Calu3 (cell line): ENCODE results near the gene RGS12. TPM values are rescaled to one million over a fixed set of nuclear protein-coding genes. Genes with fewer than 3 reads are reported as not detected.
A peak's percentile ranks its signal among the peaks of the same experiment; 100 is the strongest.

Experiments used
- BruUV-seq: library from RNA; stranded (reverse); fragments of 400-500 nt; replicated peaks from 2 replicates; lab custom pipeline; 2021; lab: Mats Ljungman, UMichigan
- CTCF ChIA-PET: fragments of 300-600 bp; sonication (Branson Sonifier 250); formaldehyde crosslinking; loops from one replicate; lab custom pipeline; 2022; ENCODE audit warnings: antibody characterized with exemption; lab: Charles Lee
- DNase-seq: peaks from one replicate; pipeline ENCODE4 v3.0.0; 2022
- H3K27ac Mint-ChIP-seq: one replicate; pipeline ENCODE4 v1.8.0; 2022; ENCODE audit warnings: mixed read lengths; ENCODE audit not compliant: unreplicated experiment
- H3K27me3 Mint-ChIP-seq: one replicate; pipeline ENCODE4 v1.8.0; 2022; ENCODE audit warnings: mixed read lengths; ENCODE audit not compliant: unreplicated experiment
- H3K36me3 Mint-ChIP-seq: one replicate; pipeline ENCODE4 v1.8.0; 2022; ENCODE audit warnings: mild to moderate bottlenecking, moderate library complexity, mixed read lengths; ENCODE audit not compliant: insufficient read depth, unreplicated experiment
- H3K4me1 Mint-ChIP-seq: one replicate; pipeline ENCODE4 v1.8.0; 2022; ENCODE audit warnings: mild to moderate bottlenecking, low read depth, mixed read lengths; ENCODE audit not compliant: unreplicated experiment
- H3K4me3 Mint-ChIP-seq: one replicate; pipeline ENCODE4 v1.8.0; 2022; ENCODE audit warnings: mild to moderate bottlenecking, low read depth, moderate library complexity, mixed read lengths; ENCODE audit not compliant: unreplicated experiment
- H3K9me3 Mint-ChIP-seq: one replicate; pipeline ENCODE4 v1.8.0; 2022; ENCODE audit warnings: low read depth, mixed read lengths; ENCODE audit not compliant: unreplicated experiment
- intact Hi-C: fragments of 100-400 bp; cut with micrococcal nuclease; formaldehyde crosslinking; loops from one replicate; pipeline ENCODE4 v1.10.0; 2022; ENCODE audit not compliant: unreplicated experiment
- total RNA-seq: library from RNA; stranded (reverse); gene quantifications from 2 replicates; pipeline ENCODE4 v1.2.3, GENCODE V29; 2022
- TF ChIP-seq, protein P1 (sequence below): fragments of 200-600 bp; IDR thresholded peaks from one replicate; pipeline ENCODE4 v1.8.0; 2022; ENCODE audit warnings: antibody characterized with exemption; ENCODE audit not compliant: unreplicated experiment

Gene RGS12
- total RNA-seq, 1 experiment from 2014 or later = 13.9 TPM

DNA sequence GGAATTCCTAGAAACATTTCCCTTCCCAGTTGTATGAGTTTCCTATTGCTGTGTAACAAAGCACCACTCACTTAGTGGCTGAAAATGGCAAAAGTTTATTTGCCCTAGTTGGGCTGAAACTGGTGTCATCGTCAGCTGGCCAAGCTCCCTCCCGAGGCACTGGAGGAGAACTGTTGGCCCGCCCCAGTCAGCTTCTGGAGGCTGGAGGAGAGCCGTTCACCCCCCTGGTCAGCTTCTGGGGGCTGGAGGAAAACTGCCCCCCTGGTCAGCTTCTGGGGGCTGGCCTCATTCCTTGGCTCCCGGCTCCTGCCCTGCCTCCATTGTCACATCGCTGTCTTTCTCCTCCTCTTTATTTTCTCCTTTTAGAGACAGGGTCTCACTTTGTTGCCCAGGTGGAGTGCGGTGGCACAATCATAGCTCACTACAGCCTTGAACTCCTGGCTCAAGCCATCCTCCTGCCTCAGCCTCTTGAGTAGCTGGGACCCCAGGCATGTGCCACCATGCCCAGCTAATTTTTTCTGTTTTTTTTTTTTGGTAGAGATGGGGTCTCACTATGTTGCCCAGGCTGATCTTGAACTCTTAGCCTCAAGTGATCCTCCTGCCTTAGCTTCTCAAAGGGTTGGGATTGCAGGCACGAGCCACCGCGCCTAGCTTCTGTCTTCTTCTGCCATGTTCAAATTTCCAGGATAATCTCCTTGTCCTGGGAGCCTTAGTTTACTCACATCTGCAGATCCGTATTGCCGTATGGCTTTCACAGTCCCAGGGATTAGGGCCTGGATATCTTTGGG lies 3.2 kb downstream of the RGS12 start:
- intact Hi-C loops = no loop called here
- H3K4me1 Mint-ChIP-seq = peaks cover 20% of the 10 kb centered on the region

DNA sequence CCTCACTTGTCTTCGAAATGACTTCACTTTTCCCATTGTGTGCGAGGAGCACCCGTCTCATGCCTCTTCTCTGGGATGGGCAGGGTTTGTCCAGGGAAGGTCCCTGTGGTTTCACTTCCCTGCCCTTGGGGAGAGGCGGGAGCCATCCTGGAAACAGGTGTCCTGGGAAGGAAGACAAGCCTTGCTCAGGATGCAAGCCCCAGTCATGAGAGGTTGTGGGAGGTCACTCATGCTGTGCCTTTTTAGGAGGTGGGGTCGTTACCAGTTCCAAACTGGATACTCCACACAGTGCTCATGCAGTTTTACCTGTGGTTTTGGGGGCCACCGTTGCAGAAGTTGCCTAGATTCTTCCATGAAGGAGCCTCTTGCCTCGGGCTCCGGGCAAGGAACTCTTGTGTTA lies 3.8 kb downstream of the RGS12 start:
- Mint-ChIP-seq H3K4me3 (no peak overlapping the region), H3K36me3 (peaks cover 13% of the 10 kb centered on the region), H3K9me3 (peaks cover 3% of the 10 kb centered on the region), H3K4me1 (peaks cover 15% of the 10 kb centered on the region), H3K27me3 (no peaks in the 10 kb centered on the region), H3K27ac (no peak overlapping the region)
- intact Hi-C loops = no loop called here
- no TSS peak for BruUV-seq
- TF ChIP-seq, protein P1, sequence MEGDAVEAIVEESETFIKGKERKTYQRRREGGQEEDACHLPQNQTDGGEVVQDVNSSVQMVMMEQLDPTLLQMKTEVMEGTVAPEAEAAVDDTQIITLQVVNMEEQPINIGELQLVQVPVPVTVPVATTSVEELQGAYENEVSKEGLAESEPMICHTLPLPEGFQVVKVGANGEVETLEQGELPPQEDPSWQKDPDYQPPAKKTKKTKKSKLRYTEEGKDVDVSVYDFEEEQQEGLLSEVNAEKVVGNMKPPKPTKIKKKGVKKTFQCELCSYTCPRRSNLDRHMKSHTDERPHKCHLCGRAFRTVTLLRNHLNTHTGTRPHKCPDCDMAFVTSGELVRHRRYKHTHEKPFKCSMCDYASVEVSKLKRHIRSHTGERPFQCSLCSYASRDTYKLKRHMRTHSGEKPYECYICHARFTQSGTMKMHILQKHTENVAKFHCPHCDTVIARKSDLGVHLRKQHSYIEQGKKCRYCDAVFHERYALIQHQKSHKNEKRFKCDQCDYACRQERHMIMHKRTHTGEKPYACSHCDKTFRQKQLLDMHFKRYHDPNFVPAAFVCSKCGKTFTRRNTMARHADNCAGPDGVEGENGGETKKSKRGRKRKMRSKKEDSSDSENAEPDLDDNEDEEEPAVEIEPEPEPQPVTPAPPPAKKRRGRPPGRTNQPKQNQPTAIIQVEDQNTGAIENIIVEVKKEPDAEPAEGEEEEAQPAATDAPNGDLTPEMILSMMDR = no peak
- CTCF ChIA-PET = no interaction called here
- no peak for DNase-seq

More for the DNA sequence above, 3.2 kb downstream of the RGS12 start:
- peaks cover 16% of the 10 kb centered on the region for H3K36me3 Mint-ChIP-seq
- TF ChIP-seq, protein P1 = no peak
- no peaks in the 10 kb centered on the region for H3K27me3 Mint-ChIP-seq
- TSS peak; percentile 13 for BruUV-seq
- no peak overlapping the region for H3K27ac Mint-ChIP-seq
- peaks cover 3% of the 10 kb centered on the region for H3K9me3 Mint-ChIP-seq
- no peak for DNase-seq
- CTCF ChIA-PET = no interaction called here
- H3K4me3 Mint-ChIP-seq = no peak overlapping the region

DNA sequence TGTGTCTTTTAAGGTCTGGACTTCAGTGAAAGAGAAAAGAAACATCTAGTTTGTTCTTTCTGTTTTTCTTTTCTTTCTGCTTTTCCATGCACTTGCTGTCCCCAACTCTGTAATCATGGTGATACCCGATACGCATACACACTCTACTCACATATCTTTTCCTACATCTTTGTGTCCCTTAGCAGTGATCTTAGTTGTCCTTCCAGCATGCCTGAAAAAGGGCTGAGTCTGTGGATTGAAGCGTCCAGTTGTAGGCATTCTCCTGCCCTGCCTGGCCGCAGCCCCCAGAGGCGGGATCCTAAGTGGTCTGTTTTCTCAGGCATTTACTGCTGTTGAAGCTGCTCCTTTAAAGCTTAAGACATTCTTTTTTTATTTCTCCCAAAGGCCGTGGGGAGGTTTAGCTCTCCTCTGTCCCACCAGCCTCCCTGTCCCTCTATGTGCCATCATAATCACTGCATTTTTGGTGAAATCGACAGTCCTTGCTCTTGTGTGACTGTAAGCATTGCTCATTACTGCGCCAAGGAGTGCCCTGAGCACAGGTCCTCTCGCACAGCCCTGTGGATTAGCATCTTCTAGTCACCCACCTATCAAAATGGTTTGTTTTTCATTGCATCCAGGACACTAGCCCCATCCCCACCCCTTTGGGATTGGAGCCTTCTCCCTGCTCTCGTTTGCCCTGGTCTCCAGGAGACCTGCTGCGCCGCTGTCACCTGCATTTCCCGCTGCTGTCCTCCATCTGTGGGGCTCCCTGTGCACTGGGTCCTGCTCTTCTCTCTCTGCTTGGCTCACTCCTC lies 4.4 kb downstream of the RGS12 start:
- Mint-ChIP-seq H3K27ac (no peak overlapping the region), H3K9me3 (peaks cover 3% of the 10 kb centered on the region), H3K36me3 (peaks cover 7% of the 10 kb centered on the region), H3K27me3 (no peaks in the 10 kb centered on the region), H3K4me1 (peaks cover 12% of the 10 kb centered on the region), H3K4me3 (no peak overlapping the region)
- BruUV-seq = no TSS peak
- DNase-seq = no peak
- TF ChIP-seq, protein P1 = no peak
- CTCF ChIA-PET = no interaction called here
- intact Hi-C loops = no loop called here

DNA sequence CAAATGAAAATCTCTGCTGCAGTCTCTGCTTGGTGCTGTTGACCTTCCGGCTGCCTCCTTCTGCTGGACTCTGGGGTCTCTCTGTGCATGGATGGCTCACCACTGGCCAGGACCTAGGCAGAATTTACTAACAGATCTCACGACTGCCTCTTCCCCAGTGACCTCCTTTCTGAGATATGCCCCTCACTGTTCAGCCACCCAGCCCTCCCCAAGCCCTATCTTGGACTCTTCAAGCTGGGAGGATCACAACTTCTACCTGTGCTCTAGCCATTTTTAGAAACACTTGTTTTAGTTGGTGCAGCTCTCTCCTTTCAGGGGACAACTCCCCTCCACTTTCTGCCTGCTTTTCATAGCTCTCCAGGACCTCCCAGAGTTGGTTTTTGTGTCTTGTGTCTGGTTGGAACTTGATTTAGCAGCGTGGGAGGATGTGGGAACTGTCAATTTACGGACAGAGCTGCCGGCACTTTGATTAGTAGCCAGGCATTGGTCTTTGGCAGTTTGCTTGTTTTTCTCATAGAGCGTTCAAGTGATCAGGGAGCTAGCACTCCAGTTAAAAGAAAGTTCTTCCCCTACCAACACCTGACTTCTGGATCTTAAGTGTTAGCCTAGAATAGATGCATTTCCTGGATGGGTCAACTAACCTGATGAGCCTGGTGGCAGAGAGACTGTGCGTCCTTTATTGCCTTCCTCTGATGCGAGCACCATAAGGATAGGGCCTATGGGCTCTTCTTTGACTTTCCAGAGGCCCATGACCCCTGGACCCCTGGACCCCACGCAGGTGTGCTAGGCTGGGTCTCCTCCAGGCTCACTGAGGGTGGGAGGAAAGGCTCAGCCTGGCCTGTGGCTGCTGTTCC lies 6.5 kb downstream of the RGS12 start:
- Mint-ChIP-seq H3K36me3 (no peaks in the 10 kb centered on the region), H3K4me1 (no peaks in the 10 kb centered on the region), H3K9me3 (peaks cover 3% of the 10 kb centered on the region), H3K27ac (no peak overlapping the region), H3K27me3 (no peaks in the 10 kb centered on the region), H3K4me3 (no peak overlapping the region)
- BruUV-seq = no TSS peak
- intact Hi-C loops = no loop called here
- CTCF ChIA-PET = no interaction called here
- TF ChIP-seq, protein P1 = no peak
- DNase-seq = no peak
